NT2/D1 (cell line): ENCODE data around the gene RGPD3.
"Not testable (repeated sequence)": the region's sequence is repeated elsewhere in the genome, so short reads cannot be mapped to it uniquely, and the experiment has no call there.

Experiments used
- SUZ12 ChIP-seq: IDR thresholded peaks from 2 replicates; pipeline ENCODE4 v1.6.1; 2011; ENCODE audit not compliant: insufficient read length, insufficient read depth; ENCODE audit errors: extremely low read depth
- YY1 ChIP-seq: IDR thresholded peaks from 2 replicates; pipeline ENCODE4 v1.6.1; 2011; ENCODE audit not compliant: insufficient read length, insufficient read depth
- ZNF274 ChIP-seq: IDR thresholded peaks from 2 replicates; pipeline ENCODE4 v1.6.1; 2011; ENCODE audit warnings: mild to moderate bottlenecking, low read depth, low read length

- TF ChIP-seq ZNF274, YY1, SUZ12: not testable (repeated sequence)
Observed at GRCh38 chr2:106514827-106515226, 46.6 kb upstream of the RGPD3 start.
